Measurements from ENCODE around the gene EFR3B.
A peak's percentile ranks its signal among the peaks of the same experiment; 100 is the strongest.
"Not testable (repeated sequence)": the region's sequence is repeated elsewhere in the genome, so short reads cannot be mapped to it uniquely, and the experiment has no call there.

EFR3B gene

GRCh38 chr2:25159949-25160348 is 118.1 kb downstream of the EFR3B start:
- no peak for DNase-seq

DNA sequence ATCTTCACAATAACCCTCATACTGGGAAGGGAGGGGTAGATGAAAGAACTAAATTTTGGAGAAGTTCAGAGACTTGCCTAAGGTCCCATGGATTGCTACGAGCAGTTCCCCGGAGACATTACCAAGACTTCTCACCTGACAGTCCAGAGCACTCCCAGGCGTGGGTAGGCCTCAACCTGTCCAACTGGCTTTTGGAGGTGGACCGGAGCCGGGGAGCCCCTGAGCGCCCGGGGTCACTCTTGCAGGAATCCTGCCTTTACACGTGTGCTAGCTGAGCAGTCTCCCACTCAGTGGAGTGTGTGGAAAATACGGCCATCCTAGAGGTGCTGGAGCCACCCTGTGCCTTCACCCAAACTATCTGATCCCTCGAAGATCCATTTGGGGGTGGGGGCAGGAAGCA is 118.5 kb downstream of the EFR3B start:
- no peak for DNase-seq

DNA sequence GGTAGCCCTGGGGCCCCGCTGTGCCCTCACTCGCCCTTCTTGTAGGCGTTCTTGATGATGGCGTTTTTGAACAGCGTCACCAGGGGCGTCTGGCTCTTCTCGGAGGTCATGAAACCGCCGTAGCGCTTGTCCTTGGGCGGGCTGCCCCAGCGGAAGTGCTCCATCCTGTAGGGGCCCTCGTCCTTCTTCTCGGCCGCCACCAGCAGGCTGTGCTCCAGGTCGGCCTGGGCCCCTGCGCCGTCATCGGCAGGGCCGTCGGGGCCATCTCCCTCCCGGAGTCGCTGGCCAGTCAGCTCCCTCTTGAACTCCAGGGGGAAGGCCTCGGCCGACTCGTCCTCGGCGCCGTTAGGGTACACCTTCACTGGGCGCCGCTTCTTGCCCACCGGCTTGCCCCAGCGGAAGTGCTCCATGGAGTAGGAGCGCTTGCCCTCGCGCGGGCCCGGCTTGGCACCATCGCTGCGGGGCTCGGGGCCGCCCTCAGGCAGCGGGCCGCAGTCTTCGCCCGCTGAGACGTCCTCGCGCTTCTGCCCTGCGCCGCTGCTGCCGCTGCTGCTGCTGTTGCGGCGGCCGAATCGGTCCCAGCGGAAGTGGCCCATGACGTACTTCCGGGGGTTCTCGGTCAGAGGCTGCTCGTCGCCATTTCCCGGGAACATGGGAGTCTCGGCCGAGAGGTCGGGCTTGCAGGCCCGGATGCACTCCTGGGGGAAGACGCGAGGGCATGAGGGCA is 119.3 kb downstream of the EFR3B start:
- peak; percentile 75 for DNase-seq

DNA sequence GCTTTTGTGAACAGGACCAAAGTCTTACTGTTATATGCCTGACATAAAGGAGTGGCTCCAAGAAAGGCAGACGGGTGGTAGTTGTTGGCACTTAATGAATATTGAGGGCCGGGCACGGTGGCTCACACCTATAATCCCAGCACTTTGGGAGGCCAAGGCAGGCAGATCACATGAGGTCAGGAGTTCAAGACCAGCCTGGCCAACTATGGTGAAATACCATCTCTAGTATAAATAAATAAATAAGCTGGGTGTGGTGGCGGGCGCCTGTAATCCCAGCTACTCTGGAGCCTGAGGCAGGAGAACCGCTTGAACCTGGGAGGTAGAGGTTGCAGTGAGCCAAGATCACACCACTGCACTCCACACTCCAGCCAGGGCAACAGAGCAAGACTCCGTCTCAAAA is 120.2 kb downstream of the EFR3B start:
- not testable (repeated sequence) for DNase-seq

- DNase-seq: no peak
These were observed 122.7 kb downstream of the EFR3B start for GRCh38 chr2:25164561-25164960.

GRCh38 chr2:25165992-25166875 is 124.4 kb downstream of the EFR3B start:
- DNase-seq: peak; percentile 34

DNA sequence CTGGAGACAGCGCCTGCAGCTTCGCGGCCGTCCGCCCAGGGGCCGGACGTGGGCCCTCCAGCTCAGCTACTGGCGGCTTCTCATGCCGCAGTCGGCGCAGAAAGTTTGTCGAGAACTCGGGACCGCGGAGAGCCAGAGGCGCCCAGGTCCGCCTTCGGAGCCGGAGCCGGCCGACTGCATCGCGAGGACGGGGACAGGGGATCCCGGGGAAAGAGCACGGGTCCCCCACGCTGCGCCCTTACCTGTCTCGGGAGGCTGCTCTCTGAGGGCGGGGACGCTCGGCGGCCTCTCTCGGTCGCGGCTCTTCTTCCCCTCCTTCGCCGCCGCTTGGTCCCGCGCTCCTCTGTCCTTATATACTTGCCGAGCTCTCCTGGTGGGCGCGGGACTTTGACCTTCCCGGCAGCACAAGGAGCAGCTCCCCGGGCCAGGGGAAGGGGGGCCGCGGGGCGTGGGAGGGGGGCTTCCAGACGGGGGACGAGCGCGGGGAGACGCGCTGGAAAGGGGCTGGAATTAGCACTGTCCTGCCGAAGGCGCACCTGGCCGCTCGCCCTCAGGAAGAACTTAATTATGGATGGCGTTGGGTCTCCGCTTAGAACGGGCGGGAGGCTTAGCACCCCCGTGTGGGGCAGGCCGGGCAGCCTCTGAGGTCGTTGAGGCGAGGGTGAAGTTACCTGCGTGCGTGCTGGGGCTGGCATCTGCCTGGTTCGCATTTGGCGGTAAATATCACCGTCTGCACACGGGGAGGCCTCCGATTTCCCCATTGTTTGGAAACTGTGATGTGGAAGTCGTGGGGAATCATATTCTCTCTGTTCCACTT is 126.6 kb downstream of the EFR3B start, which contains the start of gene POMC:
Gene POMC (minus strand): TSS at position 325 of the 817 bp plus-strand sequence. CDS start 3,808 bp downstream, outside the sequence.
- DNase-seq: peak; percentile 15

DNA sequence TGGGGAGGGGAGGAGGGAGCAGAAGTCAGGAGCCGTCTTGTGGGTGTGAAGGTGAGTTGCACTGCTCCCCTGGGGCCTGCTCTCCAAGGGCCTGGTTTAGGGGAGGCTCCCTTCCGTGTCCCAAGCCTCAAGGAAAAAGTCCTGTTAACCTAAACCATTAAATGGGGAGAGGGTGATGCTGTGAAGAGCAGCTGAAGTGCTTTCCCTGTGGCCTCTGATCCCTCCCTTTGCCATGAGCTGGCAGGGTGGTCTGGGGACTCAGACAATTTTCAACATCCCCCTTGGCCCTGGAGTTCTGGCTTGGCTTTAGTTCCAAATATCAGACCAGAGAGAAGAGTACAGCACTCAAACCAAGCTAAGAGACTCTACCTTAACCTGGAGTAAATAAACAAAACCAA is 127.2 kb downstream of the EFR3B start:
- no peak for DNase-seq

- DNase-seq: no peak
These were observed 129.0 kb downstream of the EFR3B start for GRCh38 chr2:25170888-25171287.

- no peak for DNase-seq
These were observed 131.8 kb downstream of the EFR3B start for GRCh38 chr2:25173719-25174118.

- DNase-seq: no peak
These were observed 132.5 kb downstream of the EFR3B start for GRCh38 chr2:25174192-25174861.

DNA sequence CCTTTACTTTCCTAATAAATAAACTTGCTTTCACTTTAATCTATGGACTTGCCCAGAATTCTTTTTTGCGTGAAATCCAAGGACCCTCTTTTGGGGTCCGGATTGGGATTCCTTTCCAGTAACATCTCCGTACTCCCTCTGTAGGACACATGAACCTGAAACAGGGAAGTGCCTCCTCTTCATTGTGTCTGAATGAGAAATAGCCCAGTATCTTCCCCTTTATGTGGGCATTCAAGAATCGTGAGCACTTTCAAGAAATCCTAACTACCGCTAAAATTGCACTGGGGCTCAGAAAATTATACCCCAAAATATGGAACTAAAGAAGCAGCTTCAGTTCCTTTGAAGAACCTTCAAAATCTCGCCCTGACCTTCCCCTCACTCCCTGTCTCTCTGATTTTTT is 134.3 kb downstream of the EFR3B start:
- DNase-seq: no peak

DNA sequence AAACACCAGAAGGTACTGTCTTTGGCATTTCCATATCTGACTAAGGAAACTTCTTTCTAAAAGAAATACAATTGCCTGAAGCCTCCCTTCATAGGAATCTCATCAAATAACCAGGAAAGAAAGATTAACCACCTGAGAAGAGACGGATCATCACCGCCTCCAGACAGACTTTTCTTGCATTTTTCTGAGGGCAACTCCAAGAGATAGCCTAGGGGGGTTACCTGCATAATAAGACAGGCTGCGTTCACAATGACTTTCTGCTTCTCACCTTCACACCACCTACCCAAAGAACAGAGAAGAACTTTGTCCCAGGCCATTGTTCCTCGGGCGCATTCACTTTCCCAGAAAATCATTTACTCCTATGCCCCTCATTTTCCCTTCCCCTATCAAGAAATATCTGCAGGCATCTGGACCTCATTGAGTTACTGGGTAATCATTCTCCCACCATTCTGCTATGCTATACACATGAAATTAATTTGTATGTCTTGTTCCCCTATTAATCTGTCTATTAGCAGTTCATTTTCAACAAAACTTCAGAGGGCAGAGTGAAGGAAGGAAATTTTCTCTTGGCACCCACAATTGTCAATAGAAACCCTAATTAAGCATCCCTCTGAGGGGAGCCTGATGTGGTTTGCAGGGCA is 134.8 kb downstream of the EFR3B start:
- DNase-seq: no peak

DNA sequence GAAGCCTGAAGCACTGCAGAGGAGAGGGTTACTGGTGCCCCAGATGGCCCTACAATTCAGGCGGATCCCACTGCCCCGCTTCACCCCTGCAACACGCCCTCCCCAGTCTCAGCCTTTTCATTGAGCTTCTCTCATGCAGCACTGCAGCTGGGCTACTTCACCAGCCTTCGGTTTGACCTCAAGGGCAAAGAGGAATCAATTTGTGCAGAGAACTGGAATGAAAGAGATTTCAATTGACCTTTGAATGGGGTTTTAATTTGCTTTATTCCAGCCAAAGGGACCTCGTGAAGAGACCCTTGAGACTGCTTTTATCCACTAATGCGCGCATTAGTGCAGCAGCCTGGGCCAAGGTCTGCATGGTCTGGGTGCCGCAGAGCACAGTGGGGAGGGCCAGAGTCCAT is 135.3 kb downstream of the EFR3B start:
- DNase-seq: no peak

GRCh38 chr2:25178976-25179375 is 137.1 kb downstream of the EFR3B start:
- DNase-seq: no peak

GRCh38 chr2:25184254-25184653 is 142.4 kb downstream of the EFR3B start:
- DNase-seq: no peak

DNA sequence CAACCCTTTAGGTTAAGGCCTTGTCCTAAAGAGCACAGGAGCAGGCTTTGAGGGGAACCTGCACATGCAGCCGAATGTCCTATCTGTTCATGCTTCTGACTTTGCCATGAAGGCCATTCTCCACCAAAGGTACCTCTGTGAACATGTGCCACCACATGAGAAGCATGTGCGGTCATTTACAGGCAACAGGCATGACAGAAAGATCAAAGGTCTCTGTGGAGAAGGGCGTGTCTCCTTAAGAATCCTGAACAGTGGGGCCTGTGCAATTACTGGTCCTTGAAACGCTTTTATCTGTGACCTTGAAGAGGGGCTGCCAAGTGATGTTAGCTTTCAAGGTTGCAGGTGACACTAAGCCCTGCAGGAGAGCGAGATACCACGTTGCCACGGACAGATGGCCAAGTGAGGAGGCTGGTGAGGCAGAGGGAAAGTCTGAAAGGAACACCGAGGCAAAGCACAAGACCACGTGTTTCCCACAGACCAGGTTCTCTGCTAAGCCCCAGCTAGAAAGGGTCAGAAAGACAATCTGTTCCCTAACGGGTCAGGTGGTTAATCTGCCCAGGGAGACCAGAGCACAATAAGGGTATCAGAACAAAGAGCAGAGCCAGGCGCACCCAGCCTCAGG is 146.0 kb downstream of the EFR3B start:
- no peak for DNase-seq

- no peak for DNase-seq
These were observed 146.5 kb downstream of the EFR3B start for GRCh38 chr2:25188405-25188804.

- DNase-seq: no peak
These were observed 148.7 kb downstream of the EFR3B start for GRCh38 chr2:25190536-25190935.

- DNase-seq: no peak
These were observed 152.8 kb downstream of the EFR3B start for GRCh38 chr2:25194576-25195122.

Measured in stimulated activated CD4-positive, alpha-beta T cell treated with anti-CD3 and anti-CD28 coated beads, Interleukin-4, amount 100 ng/mL, for 24 hours (primary cell).